RCC 7860 (cell line): ENCODE results near the gene APOA1.
A peak's percentile ranks its signal among the peaks of the same experiment; 100 is the strongest.
"Not testable (repeated sequence)": the region's sequence is repeated elsewhere in the genome, so short reads cannot be mapped to it uniquely, and the experiment has no call there.

Experiments used
- DNase-seq: peaks from one replicate; pipeline ENCODE4 v3.0.0-alpha.2; 2015; ENCODE audit warnings: low spot score
- FAIRE-seq: peaks from 2 replicates; lab custom pipeline; 2012; peaks lifted over from hg19 to GRCh38; lab: Jason Lieb, UNC

The APOA1 gene

DNA sequence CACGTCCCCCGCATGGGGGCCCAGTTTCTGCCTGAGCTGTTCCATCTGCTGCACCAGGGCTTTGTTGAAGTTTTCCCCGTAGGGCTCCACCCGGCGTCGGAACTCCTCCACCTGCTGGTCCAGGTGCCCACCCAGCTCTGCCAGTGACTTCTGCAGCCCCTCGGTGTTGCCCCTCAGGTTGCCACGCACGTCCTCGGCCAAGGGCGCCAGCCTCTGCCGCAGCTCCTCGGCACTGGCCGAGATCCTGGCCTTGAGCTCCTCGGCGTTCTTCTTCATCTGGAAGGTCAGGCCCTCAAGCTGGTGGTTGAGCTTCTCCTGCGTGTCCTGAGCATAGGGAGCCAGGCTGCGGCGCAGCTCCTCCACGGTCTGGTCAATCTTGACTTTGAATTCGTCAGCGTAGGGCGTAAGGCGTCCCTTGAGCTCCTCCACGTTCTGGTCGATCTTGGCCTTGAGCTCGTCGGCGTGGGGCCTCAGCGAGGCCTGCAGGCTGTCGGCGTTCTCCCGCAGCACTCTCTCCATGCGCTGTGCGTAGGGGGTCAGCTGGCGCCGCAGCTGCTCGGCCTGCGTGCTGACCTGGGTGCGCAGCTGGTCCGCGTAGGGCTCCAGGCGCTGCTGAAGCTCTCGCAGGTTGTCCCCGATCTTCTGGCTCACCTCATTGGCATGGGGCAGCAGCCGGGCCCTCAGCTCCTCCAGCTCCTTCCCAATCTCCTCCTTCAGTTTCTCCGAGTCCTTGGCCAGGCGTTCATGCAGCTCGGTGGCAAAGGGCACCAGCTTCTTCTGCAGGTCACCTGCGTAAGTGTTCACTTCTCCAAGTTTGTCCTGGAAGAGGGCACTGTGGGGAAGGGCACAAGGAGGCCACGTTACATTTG lies 16.1 kb downstream of the APOA1 start:
- FAIRE-seq (no peak), DNase-seq (no peak)

GRCh38 chr11:116819049-116819448 lies 18.4 kb downstream of the APOA1 start:
- FAIRE-seq (no peak), DNase-seq (no peak)

GRCh38 chr11:116814502-116814901 lies 22.9 kb downstream of the APOA1 start:
- FAIRE-seq (no peak), DNase-seq (no peak)

DNA sequence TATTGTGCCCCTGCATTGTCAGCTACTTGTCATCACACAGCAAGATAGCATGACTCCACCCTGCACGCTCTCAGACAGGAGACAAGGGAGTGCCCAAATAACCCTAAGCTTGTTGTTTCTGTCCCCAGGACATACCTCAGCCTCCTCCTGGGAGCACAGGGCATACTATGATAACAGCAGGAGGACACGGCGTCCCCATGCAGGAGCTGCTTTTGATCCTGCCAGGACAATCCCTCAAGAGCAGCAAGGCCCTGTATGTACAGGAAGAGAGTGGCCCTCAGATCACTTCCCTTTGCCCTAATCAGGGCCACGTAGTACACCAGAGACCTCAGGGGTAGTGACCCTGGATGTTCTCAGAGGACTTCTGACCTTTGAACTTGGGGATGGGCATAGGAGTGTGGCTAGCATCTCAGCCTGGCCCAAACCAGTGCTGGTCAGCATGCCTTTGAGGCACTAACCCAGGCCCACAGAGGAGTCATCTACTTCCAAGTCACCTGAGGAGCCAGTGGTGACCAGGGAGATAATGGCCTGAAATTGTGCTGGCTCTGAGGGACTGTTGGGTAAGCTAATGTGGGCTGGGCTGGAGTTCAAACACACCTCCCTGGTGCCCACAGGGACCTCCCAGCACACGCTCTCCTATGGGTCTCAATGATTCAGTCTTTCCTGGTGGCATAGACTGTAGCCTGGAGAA lies 23.5 kb downstream of the APOA1 start:
- no peak for DNase-seq
- FAIRE-seq, result no peak

GRCh38 chr11:116813170-116813569 lies 24.3 kb downstream of the APOA1 start:
- DNase-seq (no peak), FAIRE-seq (no peak)

DNA sequence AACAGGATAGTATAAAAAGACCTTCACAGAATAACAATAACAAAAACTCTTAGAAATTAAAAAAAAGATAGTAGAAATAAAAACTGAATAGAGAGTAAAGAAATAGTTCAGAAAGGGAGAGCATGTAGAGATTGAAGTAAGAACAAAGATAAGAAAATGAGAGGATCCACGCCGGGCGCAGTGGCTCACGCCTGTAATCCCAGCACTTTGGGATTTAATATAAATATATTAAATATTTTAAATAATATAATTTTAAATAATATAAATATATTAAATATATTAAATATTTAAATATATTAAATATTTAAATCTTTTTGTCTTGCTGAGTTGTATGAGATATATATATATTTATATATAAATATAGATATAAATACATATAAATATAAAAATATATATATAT lies 25.3 kb downstream of the APOA1 start:
- FAIRE-seq (peak; percentile 93), DNase-seq (no peak)

DNA sequence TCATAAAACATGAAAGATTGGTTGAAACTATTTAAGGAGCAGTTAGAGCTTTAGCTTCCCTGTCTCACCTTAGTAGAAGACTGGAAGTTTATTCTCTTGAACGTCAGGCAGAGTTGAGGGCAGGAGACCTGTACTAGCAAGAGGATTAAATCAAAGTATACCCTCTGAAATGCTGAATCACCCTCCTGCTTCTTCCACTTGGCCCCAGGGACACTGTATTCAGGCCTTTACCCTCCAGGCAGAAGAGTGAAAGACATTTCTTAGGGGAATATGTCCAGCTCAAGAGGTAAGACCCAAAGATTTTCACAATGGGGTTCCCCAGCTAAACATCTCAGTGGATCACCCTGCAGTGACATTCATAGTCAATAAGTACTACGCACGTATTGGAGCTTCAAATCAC lies 26.2 kb downstream of the APOA1 start:
- DNase-seq (no peak), FAIRE-seq (no peak)

- FAIRE-seq (no peak), DNase-seq (no peak)
Measured at GRCh38 chr11:116808262-116809175, 28.9 kb downstream of the APOA1 start.

- FAIRE-seq (no peak), DNase-seq (no peak)
Measured at GRCh38 chr11:116807601-116808261, 29.7 kb downstream of the APOA1 start.

DNA sequence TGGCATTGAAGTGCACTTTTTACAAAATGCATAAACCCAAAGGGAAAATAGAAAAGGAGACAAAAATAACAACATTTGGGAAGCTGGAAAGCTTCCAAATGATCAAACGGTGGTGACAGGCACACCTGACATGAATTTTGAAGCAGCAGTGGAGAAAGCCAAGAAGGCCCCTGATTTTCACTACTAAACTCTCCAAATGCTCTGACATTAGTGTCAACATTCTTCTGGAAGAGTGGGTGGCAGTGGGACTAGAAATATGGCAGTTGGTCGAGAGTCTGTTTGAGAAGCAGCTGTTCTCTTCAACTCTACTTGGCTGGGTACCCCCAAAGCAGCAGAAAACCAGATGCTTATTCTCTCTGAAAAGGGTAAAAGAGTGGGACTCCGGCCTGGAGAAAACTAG lies 33.4 kb downstream of the APOA1 start:
- no peak for FAIRE-seq
- DNase-seq, result no peak

DNA sequence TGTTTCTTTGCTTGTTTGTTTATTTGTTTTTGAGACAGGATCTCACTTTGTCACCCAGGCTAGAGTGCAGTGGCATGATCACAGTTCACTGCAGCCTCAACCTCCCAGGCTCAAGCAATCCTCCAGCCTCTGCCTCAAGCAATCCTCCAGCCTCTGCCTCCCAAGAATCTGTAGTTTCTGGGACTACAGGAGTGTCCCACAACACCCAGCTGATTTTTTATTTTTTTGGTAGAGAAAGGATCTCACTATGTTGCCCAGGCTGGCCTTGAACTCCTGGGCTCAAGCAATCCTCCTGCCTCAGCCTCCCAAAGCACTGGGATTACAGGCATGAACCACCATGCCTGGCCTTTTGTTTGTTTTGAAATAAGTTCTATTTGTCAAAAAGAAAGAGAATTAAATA lies 35.8 kb downstream of the APOA1 start:
- FAIRE-seq, DNase-seq: not testable (repeated sequence)

- DNase-seq (no peak), FAIRE-seq (no peak)
Measured at GRCh38 chr11:116800610-116801009, 36.8 kb downstream of the APOA1 start.

DNA sequence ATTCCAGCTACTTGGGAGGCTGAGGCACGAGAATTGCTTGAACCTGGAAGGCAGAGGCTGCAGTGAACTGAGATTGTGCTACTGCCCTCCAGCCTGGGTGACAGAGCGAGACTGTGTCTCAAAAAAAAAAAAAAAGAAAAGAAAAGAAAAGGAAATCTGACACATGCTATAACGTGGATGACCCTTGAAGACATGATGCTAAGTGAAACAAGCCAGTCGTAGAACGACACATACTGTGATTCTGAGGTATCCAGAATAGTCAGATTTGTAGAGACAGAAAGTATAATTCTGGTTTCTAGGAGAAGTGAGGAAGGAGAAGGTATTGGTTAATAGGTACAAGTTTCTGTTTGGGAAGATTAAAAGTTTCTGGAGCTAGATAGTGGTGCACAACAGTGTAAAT lies 39.1 kb downstream of the APOA1 start:
- FAIRE-seq (no peak), DNase-seq (no peak)

DNA sequence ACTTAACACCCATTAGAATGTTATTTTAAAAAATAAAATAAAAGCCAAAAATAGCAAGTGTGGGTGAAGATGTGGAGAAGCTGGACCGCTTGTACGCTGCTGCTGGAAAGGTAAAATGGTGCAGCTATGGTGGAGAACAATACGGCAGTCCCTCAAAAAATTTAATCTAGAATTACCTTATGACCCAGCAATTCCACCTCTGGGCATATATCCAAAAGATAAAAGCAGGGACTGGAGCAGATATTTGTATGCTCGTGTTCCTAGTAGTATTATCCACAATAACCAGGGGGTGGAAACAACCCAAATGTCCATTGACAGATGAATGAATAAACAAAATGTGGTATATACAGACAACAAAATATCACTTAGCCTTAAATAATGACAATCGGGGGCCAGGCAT lies 39.6 kb downstream of the APOA1 start:
- FAIRE-seq (no peak), DNase-seq (no peak)

- DNase-seq (no peak), FAIRE-seq (no peak)
Measured at GRCh38 chr11:116796548-116796947, 40.9 kb downstream of the APOA1 start.

- DNase-seq, result no peak
- FAIRE-seq, result no peak
Measured at GRCh38 chr11:116794851-116795250, 42.6 kb downstream of the APOA1 start.

DNA sequence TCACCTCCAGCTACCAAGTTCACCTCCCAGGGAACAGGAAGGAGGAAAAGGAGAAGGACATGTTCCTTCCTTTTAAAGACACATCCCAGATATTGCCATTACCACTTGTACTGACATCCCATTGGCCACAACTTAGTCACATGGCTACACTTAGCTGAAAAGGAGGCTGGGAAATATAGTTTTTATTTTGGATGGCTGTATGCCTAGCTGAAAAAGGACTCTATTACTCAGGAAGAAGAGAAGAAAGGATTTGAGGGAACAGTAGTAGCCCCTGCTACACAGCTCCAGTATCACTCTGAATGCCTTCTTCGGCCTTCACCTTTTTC lies 43.7 kb downstream of the APOA1 start:
- no peak for FAIRE-seq

DNA sequence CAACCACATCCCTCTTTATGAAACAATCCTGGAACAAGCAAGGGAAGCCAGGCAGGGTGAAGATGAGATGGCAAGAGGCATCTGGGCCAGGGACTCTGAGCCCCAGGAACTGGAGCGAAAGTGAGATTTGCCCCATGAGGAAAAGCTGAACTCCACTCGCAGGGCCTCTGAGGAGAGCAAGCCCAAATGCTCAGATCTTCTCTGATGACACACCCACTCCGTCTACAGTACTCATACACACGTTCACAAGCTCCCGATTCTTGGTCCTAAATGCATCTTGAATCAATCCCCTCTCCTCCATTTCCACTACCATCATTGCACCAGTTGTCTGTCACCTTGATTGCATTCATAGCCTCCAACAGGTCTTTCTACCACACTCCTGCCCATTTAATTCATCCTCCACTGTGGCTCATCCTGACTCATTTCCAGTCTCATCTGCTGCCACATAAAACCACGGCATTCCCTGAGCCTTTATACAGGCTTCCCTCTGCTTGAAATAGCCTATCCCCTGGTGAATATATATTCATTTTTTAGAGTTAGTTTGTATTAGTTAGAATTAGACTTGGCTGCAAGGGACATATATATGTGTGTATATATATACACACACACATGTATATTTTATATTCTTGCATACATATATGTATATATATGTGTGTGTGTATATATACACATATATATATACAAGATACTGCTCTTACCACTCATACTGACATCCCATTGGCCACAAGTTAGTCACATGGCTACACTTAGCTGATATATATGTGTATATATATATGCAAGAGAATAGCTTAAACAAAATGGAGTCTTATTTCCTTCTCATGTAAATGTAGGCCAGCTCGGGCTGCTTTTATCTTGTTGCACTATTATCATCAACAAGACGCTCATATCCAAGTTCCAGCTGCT lies 44.3 kb downstream of the APOA1 start:
- FAIRE-seq (peak; percentile 82), DNase-seq (peak; percentile 67)

More for the DNA sequence above, 43.7 kb downstream of the APOA1 start:
- no peak for DNase-seq

DNA sequence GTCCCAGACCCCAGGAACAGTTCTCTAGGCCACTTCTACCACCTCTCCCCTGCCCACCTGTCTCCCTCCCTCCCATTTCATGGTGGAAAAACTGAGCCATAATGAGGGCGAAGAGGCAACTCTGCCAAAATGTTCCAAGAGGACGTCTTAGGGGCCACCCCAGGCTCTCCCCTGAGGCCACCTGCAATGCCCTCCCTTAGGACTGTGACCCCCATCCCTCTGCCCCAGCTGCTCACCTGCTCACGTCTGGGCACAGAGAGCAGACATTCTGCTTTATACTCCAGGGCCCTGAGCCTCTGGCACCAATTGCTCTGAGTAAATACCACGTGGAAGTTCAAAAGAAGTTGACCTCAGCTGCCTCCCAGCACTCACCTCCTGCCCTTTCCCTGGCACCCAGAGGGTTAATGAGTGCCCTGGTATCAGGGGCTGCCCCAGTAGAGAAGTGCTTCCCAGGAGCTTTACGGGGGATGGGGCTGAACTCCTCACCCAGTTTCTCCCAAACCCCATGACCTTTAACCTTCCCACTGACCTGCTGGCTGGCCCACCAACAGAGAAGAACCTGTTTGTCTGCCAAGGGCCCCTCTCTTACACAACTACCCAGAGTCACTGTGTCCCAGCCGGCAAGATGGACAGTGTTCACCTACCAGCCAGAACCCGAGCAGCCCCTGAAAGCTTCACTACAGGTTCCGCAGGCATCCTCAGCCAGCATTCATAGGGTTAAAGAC lies 45.1 kb downstream of the APOA1 start:
- FAIRE-seq, result no peak
- DNase-seq, result no peak
